Brain pericyte (primary cell): Measurements from ENCODE around the gene ELF3.
A peak's percentile ranks its signal among the peaks of the same experiment; 100 is the strongest.
"Not testable (repeated sequence)": the region's sequence is repeated elsewhere in the genome, so short reads cannot be mapped to it uniquely, and the experiment has no call there.

Source experiments
- DNase-seq: peaks from one replicate; pipeline ENCODE4 v3.0.0-alpha.2; 2012; ENCODE audit warnings: low read depth, low spot score

The ELF3 gene

GRCh38 chr1:202034683-202035462 is 24.5 kb downstream of the ELF3 start:
- DNase-seq, result peak; percentile 86

GRCh38 chr1:202036595-202037387 is 26.4 kb downstream of the ELF3 start:
- DNase-seq, result no peak

GRCh38 chr1:202037706-202038296 is 27.4 kb downstream of the ELF3 start:
- no peak for DNase-seq

GRCh38 chr1:202038688-202039346 is 28.4 kb downstream of the ELF3 start:
- DNase-seq, result no peak

GRCh38 chr1:202045705-202046104 is 35.3 kb downstream of the ELF3 start:
- DNase-seq, result no peak

GRCh38 chr1:202046227-202046626 is 35.8 kb downstream of the ELF3 start:
- DNase-seq, result no peak

- DNase-seq, result no peak
These were observed 36.6 kb downstream of the ELF3 start for GRCh38 chr1:202046748-202047708.

- DNase-seq, result no peak
These were observed 37.6 kb downstream of the ELF3 start for GRCh38 chr1:202047977-202048376.

GRCh38 chr1:202049129-202049528 is 38.7 kb downstream of the ELF3 start:
- DNase-seq, result no peak

- no peak for DNase-seq
These were observed 43.7 kb downstream of the ELF3 start for GRCh38 chr1:202054094-202054493.

GRCh38 chr1:202054673-202055072 is 44.3 kb downstream of the ELF3 start:
- not testable (repeated sequence) for DNase-seq

- no peak for DNase-seq
These were observed 46.4 kb downstream of the ELF3 start for GRCh38 chr1:202056644-202057334.

- not testable (repeated sequence) for DNase-seq
These were observed 46.9 kb downstream of the ELF3 start for GRCh38 chr1:202057335-202057704.

GRCh38 chr1:202058001-202058908 is 47.9 kb downstream of the ELF3 start:
- DNase-seq, result no peak

GRCh38 chr1:202061055-202061454 is 50.7 kb downstream of the ELF3 start:
- no peak for DNase-seq

- DNase-seq, result not testable (repeated sequence)
These were observed 51.4 kb downstream of the ELF3 start for GRCh38 chr1:202061787-202062186.

GRCh38 chr1:202062636-202063035 is 52.2 kb downstream of the ELF3 start:
- not testable (repeated sequence) for DNase-seq

GRCh38 chr1:202063093-202063492 is 52.7 kb downstream of the ELF3 start:
- DNase-seq, result peak; percentile 8

GRCh38 chr1:202064889-202065312 is 54.5 kb downstream of the ELF3 start:
- DNase-seq, result not testable (repeated sequence)
